HepG2 (cell line): Measurements from ENCODE around the gene VAV2. TPM values are rescaled to one million over a fixed set of nuclear protein-coding genes. Genes with fewer than 3 reads are reported as not detected.

Source experiments
- EHMT2 ChIP-seq: fragments of 200-600 bp; sonication (generic); IDR thresholded peaks from 2 replicates; pipeline ENCODE4 v1.7.0; 2017; ENCODE audit warnings: antibody characterized with exemption, low read depth, low read length, borderline replicate concordance
- FLYWCH1 ChIP-seq: sonication (generic); formaldehyde crosslinking; IDR thresholded peaks from 2 replicates; pipeline ENCODE4 v1.8.1; 2023; ENCODE audit warnings: mild to moderate bottlenecking, missing genetic modification reagents
- FOXA3 ChIP-seq: IDR thresholded peaks from 2 replicates; pipeline ENCODE4 v1.6.1; 2016; ENCODE audit warnings: missing genetic modification reagents, missing compliant biosample characterization
- NCOR1 ChIP-seq: fragments of 200-600 bp; sonication (generic); IDR thresholded peaks from 2 replicates; pipeline ENCODE4 v1.7.0; 2017; ENCODE audit warnings: antibody characterized with exemption, low read length, borderline replicate concordance
- TBL1XR1 ChIP-seq: fragments of 150-350 bp; IDR thresholded peaks from 2 replicates; pipeline ENCODE4 v1.6.1; 2014; ENCODE audit warnings: borderline replicate concordance, low read length; ENCODE audit not compliant: partially characterized antibody
- ZEB1 ChIP-seq: IDR thresholded peaks from 2 replicates; pipeline ENCODE4 v1.6.1; 2012; ENCODE audit warnings: mild to moderate bottlenecking, low read depth, inconsistent platforms; ENCODE audit not compliant: insufficient replicate concordance
- ZNF33A ChIP-seq: sonication (generic); formaldehyde crosslinking; IDR thresholded peaks from 2 replicates; pipeline ENCODE4 v1.5.1; 2020; ENCODE audit warnings: missing genetic modification reagents, mild to moderate bottlenecking, moderate library complexity, borderline replicate concordance
- ZNF850 ChIP-seq: sonication (generic); formaldehyde crosslinking; conservative IDR thresholded peaks from 2 replicates; pipeline ENCODE4 v1.9.0; 2021; ENCODE audit warnings: mild to moderate bottlenecking, missing genetic modification reagents
- polyA plus RNA-seq, 8 experiments: library from polyadenylated mRNA; depleted of rRNA in 3 of 8; stranded (reverse) in 7 of 8; unstranded in 1 of 8; fragments of >200 nt; fragmentation: Illumina TruSeq in 4 of 8; extraction: Trizol in 4 of 8; gene quantifications; 2 replicates each; pipeline versions ENCODE4 v1.2.1 to v1.2.3, GENCODE V29; 2011 to 2016; ENCODE audit warnings: low read depth in 4 of 8, missing spikeins in 1 of 8, mixed read lengths in 1 of 8; ENCODE audit not compliant: insufficient read depth in 1 of 8
- total RNA-seq, 5 experiments: library from RNA; depleted of rRNA; stranded (reverse); fragments of >200 nt; fragmentation: Illumina TruSeq; extraction: Trizol; gene quantifications; 2 replicates each; pipeline ENCODE4 v1.2.3, GENCODE V29; 2016; ENCODE audit warnings: low read depth in 1 of 5
- TF ChIP-seq, protein P1 (sequence below): sonication (generic); formaldehyde crosslinking; IDR thresholded peaks from 2 replicates; pipeline ENCODE4 v1.5.1; 2020; ENCODE audit warnings: mild to moderate bottlenecking, missing genetic modification reagents, borderline replicate concordance
- TF ChIP-seq, protein P2 (sequence below): sonication (generic); formaldehyde crosslinking; IDR thresholded peaks from 2 replicates; pipeline ENCODE4 v1.5.1; 2020; ENCODE audit warnings: missing genetic modification reagents, mild to moderate bottlenecking, borderline replicate concordance
- TF ChIP-seq, protein P3 (sequence below): sonication (generic); formaldehyde crosslinking; IDR thresholded peaks from 2 replicates; pipeline ENCODE4 v1.5.1; 2020; ENCODE audit warnings: mild to moderate bottlenecking, missing genetic modification reagents, moderate library complexity
- TF ChIP-seq, protein P4 (sequence below): sonication (generic); formaldehyde crosslinking; IDR thresholded peaks from 2 replicates; pipeline ENCODE4 v1.9.0; 2021; ENCODE audit warnings: missing genetic modification reagents, borderline replicate concordance
- TF ChIP-seq, protein P5 (sequence below): sonication (generic); formaldehyde crosslinking; IDR thresholded peaks from 2 replicates; pipeline ENCODE4 v1.4.0; 2020; ENCODE audit warnings: missing genetic modification reagents, low read depth, mild to moderate bottlenecking, borderline replicate concordance

The VAV2 gene
- total and polyA plus RNA-seq, 2 of the 13 experiments (the other 11 are each of a cell fraction or from before 2014, with no cell fraction given), result 22.5 to 22.9 TPM

DNA sequence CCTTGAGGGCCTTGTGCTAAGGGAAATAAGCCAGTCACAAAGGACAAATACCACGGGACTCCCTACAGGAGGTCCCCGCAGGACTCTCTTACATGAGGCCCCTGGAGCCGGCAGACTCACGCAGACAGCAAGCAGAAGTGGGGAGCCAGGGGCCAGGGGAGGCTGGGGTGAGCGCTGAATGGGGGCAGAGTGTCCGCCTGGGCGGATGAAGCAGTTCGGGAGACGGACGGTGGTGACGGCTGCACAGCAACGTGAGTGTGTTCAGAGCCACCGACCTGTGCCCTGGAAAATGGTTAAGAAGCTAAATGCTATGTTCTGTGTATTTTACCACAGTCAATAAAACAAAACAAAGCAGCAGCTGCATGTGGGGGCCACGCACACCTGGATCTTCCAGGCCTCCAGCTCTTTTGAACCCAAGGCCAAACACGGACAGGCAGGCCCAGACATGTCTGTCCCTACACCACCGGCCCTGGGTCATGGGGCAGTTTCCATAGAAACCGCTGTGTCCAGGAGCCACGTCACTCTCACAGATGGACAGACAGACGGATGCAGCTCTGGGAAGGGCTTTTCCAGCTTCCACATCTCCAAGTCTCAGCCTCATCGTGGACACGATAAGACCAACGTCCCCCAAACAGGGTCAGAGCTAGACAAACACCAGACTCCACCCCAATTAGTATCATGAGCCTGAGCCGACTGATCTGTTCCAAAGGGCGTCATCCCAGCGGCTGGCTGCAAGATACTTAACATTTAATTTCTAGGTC is 103.9 kb downstream of the VAV2 start (continued):
- TF ChIP-seq, protein P1, sequence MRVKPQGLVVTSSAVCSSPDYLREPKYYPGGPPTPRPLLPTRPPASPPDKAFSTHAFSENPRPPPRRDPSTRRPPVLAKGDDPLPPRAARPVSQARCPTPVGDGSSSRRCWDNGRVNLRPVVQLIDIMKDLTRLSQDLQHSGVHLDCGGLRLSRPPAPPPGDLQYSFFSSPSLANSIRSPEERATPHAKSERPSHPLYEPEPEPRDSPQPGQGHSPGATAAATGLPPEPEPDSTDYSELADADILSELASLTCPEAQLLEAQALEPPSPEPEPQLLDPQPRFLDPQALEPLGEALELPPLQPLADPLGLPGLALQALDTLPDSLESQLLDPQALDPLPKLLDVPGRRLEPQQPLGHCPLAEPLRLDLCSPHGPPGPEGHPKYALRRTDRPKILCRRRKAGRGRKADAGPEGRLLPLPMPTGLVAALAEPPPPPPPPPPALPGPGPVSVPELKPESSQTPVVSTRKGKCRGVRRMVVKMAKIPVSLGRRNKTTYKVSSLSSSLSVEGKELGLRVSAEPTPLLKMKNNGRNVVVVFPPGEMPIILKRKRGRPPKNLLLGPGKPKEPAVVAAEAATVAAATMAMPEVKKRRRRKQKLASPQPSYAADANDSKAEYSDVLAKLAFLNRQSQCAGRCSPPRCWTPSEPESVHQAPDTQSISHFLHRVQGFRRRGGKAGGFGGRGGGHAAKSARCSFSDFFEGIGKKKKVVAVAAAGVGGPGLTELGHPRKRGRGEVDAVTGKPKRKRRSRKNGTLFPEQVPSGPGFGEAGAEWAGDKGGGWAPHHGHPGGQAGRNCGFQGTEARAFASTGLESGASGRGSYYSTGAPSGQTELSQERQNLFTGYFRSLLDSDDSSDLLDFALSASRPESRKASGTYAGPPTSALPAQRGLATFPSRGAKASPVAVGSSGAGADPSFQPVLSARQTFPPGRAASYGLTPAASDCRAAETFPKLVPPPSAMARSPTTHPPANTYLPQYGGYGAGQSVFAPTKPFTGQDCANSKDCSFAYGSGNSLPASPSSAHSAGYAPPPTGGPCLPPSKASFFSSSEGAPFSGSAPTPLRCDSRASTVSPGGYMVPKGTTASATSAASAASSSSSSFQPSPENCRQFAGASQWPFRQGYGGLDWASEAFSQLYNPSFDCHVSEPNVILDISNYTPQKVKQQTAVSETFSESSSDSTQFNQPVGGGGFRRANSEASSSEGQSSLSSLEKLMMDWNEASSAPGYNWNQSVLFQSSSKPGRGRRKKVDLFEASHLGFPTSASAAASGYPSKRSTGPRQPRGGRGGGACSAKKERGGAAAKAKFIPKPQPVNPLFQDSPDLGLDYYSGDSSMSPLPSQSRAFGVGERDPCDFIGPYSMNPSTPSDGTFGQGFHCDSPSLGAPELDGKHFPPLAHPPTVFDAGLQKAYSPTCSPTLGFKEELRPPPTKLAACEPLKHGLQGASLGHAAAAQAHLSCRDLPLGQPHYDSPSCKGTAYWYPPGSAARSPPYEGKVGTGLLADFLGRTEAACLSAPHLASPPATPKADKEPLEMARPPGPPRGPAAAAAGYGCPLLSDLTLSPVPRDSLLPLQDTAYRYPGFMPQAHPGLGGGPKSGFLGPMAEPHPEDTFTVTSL (CRISPR knock-in tag), result no peak; the same call in 1 of the 2 replicates
- TF ChIP-seq, protein P2, sequence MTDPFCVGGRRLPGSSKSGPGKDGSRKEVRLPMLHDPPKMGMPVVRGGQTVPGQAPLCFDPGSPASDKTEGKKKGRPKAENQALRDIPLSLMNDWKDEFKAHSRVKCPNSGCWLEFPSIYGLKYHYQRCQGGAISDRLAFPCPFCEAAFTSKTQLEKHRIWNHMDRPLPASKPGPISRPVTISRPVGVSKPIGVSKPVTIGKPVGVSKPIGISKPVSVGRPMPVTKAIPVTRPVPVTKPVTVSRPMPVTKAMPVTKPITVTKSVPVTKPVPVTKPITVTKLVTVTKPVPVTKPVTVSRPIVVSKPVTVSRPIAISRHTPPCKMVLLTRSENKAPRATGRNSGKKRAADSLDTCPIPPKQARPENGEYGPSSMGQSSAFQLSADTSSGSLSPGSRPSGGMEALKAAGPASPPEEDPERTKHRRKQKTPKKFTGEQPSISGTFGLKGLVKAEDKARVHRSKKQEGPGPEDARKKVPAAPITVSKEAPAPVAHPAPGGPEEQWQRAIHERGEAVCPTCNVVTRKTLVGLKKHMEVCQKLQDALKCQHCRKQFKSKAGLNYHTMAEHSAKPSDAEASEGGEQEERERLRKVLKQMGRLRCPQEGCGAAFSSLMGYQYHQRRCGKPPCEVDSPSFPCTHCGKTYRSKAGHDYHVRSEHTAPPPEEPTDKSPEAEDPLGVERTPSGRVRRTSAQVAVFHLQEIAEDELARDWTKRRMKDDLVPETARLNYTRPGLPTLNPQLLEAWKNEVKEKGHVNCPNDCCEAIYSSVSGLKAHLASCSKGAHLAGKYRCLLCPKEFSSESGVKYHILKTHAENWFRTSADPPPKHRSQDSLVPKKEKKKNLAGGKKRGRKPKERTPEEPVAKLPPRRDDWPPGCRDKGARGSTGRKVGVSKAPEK (CRISPR knock-in tag), result no peak
- no peak for TF ChIP-seq ZNF33A (CRISPR knock-in tag)
- no peak for TF ChIP-seq ZNF850
- 0 out of 2 replicates have a peak, but pooled peaks have one; percentile 62 for TF ChIP-seq FOXA3
- TF ChIP-seq ZEB1, result no peak
- TF ChIP-seq, protein P3, sequence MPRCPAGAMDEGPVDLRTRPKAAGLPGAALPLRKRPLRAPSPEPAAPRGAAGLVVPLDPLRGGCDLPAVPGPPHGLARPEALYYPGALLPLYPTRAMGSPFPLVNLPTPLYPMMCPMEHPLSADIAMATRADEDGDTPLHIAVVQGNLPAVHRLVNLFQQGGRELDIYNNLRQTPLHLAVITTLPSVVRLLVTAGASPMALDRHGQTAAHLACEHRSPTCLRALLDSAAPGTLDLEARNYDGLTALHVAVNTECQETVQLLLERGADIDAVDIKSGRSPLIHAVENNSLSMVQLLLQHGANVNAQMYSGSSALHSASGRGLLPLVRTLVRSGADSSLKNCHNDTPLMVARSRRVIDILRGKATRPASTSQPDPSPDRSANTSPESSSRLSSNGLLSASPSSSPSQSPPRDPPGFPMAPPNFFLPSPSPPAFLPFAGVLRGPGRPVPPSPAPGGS (CRISPR knock-in tag), result no peak
- no peak for TF ChIP-seq TBL1XR1
- TF ChIP-seq NCOR1, result peak; percentile 82
- TF ChIP-seq FLYWCH1 (CRISPR knock-in tag), result no peak
- TF ChIP-seq, protein P4, sequence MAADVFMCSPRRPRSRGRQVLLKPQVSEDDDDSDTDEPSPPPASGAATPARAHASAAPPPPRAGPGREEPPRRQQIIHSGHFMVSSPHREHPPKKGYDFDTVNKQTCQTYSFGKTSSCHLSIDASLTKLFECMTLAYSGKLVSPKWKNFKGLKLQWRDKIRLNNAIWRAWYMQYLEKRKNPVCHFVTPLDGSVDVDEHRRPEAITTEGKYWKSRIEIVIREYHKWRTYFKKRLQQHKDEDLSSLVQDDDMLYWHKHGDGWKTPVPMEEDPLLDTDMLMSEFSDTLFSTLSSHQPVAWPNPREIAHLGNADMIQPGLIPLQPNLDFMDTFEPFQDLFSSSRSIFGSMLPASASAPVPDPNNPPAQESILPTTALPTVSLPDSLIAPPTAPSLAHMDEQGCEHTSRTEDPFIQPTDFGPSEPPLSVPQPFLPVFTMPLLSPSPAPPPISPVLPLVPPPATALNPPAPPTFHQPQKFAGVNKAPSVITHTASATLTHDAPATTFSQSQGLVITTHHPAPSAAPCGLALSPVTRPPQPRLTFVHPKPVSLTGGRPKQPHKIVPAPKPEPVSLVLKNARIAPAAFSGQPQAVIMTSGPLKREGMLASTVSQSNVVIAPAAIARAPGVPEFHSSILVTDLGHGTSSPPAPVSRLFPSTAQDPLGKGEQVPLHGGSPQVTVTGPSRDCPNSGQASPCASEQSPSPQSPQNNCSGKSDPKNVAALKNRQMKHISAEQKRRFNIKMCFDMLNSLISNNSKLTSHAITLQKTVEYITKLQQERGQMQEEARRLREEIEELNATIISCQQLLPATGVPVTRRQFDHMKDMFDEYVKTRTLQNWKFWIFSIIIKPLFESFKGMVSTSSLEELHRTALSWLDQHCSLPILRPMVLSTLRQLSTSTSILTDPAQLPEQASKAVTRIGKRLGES (CRISPR knock-in tag), result no peak
- TF ChIP-seq EHMT2, result no peak
- TF ChIP-seq, protein P5, sequence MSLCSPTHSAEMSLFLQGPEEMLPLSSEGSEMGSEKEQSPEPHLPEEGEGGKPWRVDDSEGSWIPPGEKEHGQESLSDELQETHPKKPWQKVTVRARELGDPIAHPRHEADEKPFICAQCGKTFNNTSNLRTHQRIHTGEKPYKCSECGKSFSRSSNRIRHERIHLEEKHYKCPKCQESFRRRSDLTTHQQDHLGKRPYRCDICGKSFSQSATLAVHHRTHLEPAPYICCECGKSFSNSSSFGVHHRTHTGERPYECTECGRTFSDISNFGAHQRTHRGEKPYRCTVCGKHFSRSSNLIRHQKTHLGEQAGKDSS (CRISPR knock-in tag), result no peak; the same call in 1 of the 2 replicates
